GM23338 (cell line): ENCODE data around the gene SLC6A15. TPM values are rescaled to one million over a fixed set of nuclear protein-coding genes. Genes with fewer than 3 reads are reported as not detected.

Source experiments
- ATAC-seq: fragments of 200-7000 bp; cut with Tn5 transposase; 3 replicates; pipeline ENCODE4 v1.9.1; 2020
- DNase-seq: peaks from one replicate; pipeline ENCODE4 v3.0.0-alpha.2; 2015; ENCODE audit warnings: low spot score
- H2AFZ ChIP-seq: fragments of 200-600 bp; sonication (generic); 2 replicates; pipeline ENCODE4 v1.8.0; 2016; ENCODE audit warnings: antibody characterized with exemption, mild to moderate bottlenecking, moderate library complexity
- H3F3A ChIP-seq: fragments of 200-600 bp; sonication (generic); replicated peaks from 2 replicates; pipeline ENCODE4 v1.8.0; 2017; ENCODE audit warnings: antibody characterized with exemption, mixed run types, low read depth
- H3K27ac ChIP-seq: fragments of 200-600 bp; sonication (generic); 2 replicates; pipeline ENCODE4 v1.6.1; 2016; ENCODE audit warnings: low read depth
- H3K27me3 ChIP-seq: fragments of 200-600 bp; sonication (generic); 2 replicates; pipeline ENCODE4 v1.8.0; 2016; ENCODE audit warnings: mild to moderate bottlenecking, mixed run types, moderate library complexity; ENCODE audit not compliant: insufficient read depth
- H3K36me3 ChIP-seq: fragments of 200-600 bp; sonication (generic); 2 replicates; pipeline ENCODE4 v1.8.0; 2016; ENCODE audit warnings: mild to moderate bottlenecking; ENCODE audit not compliant: insufficient read depth
- H3K4me1 ChIP-seq: fragments of 200-600 bp; sonication (generic); 2 replicates; pipeline ENCODE4 v1.8.0; 2016; ENCODE audit warnings: mild to moderate bottlenecking, moderate library complexity; ENCODE audit not compliant: insufficient read depth
- H3K4me2 ChIP-seq: fragments of 200-600 bp; sonication (generic); 2 replicates; pipeline ENCODE4 v1.7.1; 2017; ENCODE audit warnings: mixed run types
- H3K4me3 ChIP-seq: fragments of 200-600 bp; sonication (generic); 2 replicates; pipeline ENCODE4 v1.6.1; 2016; ENCODE audit warnings: mixed run types
- H3K79me2 ChIP-seq: fragments of 200-600 bp; sonication (generic); replicated peaks from 2 replicates; pipeline ENCODE4 v1.8.0; 2017; ENCODE audit warnings: mild to moderate bottlenecking; ENCODE audit not compliant: insufficient read depth
- H3K9me2 ChIP-seq: fragments of 200-600 bp; sonication (generic); 2 replicates; pipeline ENCODE4 v1.8.0; 2017; ENCODE audit not compliant: insufficient read depth
- H4K20me1 ChIP-seq: fragments of 200-600 bp; sonication (generic); replicated peaks from 2 replicates; pipeline ENCODE4 v1.8.0; 2017; ENCODE audit warnings: mild to moderate bottlenecking; ENCODE audit not compliant: insufficient read depth
- H3K27ac Mint-ChIP-seq: 2 replicates; pipeline ENCODE4 v1.8.0; 2020; ENCODE audit warnings: inconsistent platforms, mild to moderate bottlenecking, moderate library complexity, mixed read lengths
- H3K27me3 Mint-ChIP-seq: 3 replicates; pipeline ENCODE4 v1.8.0; 2022; ENCODE audit warnings: low read depth, mild to moderate bottlenecking, moderate library complexity, mixed read lengths, inconsistent platforms; ENCODE audit not compliant: insufficient read depth, poor library complexity
- H3K36me3 Mint-ChIP-seq: 3 replicates; pipeline ENCODE4 v1.8.0; 2021; ENCODE audit warnings: low read depth, mild to moderate bottlenecking, inconsistent platforms, moderate library complexity, mixed read lengths
- H3K4me1 Mint-ChIP-seq: 3 replicates; pipeline ENCODE4 v1.8.0; 2020; ENCODE audit warnings: mild to moderate bottlenecking, inconsistent platforms, mixed read lengths
- H3K4me3 Mint-ChIP-seq: 3 replicates; pipeline ENCODE4 v1.8.0; 2021; ENCODE audit warnings: moderate library complexity, mild to moderate bottlenecking, inconsistent platforms, mixed read lengths
- H3K9me3 Mint-ChIP-seq: 3 replicates; pipeline ENCODE4 v1.8.0; 2020; ENCODE audit warnings: moderate library complexity, mild to moderate bottlenecking, inconsistent platforms, mixed read lengths
- CREB1 ChIP-seq: fragments of 250-450 bp; sonication (Bioruptor Pico); IDR thresholded peaks from 2 replicates; pipeline ENCODE4 v1.5.0; 2020; ENCODE audit warnings: low read depth, mild to moderate bottlenecking, moderate library complexity
- CTCF ChIP-seq, 2 experiments: fragments of 200-600 bp in 1 of 2; sonication (generic) in 1 of 2; conservative IDR thresholded peaks; 2 replicates each; pipeline versions ENCODE4 v1.5.1 to v1.6.1; 2016 to 2017; ENCODE audit warnings: antibody characterized with exemption in 2 of 2, low read depth in 2 of 2, mild to moderate bottlenecking in 2 of 2, moderate library complexity in 1 of 2
- ETS1 ChIP-seq: IDR thresholded peaks from 2 replicates; pipeline ENCODE4 v1.6.1; 2016; ENCODE audit warnings: antibody characterized with exemption
- EZH2 ChIP-seq: fragments of 200-600 bp; sonication (generic); IDR thresholded peaks from one replicate; pipeline ENCODE4 v1.8.0; 2017; ENCODE audit warnings: antibody characterized with exemption, mild to moderate bottlenecking, low read depth; ENCODE audit not compliant: unreplicated experiment
- EZH2phosphoT487 ChIP-seq: fragments of 200-600 bp; sonication (generic); IDR thresholded peaks from one replicate; pipeline ENCODE4 v1.8.1; 2018; ENCODE audit warnings: antibody characterized with exemption; ENCODE audit not compliant: unreplicated experiment
- NANOG ChIP-seq: IDR thresholded peaks from 2 replicates; pipeline ENCODE4 v1.6.1; 2016; ENCODE audit warnings: antibody characterized with exemption, borderline replicate concordance
- POLR2AphosphoS5 ChIP-seq: IDR thresholded peaks from 2 replicates; pipeline ENCODE4 v1.6.1; 2016; ENCODE audit warnings: antibody characterized with exemption, low read depth
- STAT1 ChIP-seq: IDR thresholded peaks from one replicate; pipeline ENCODE4 v1.6.1; 2016; ENCODE audit warnings: antibody characterized with exemption; ENCODE audit not compliant: unreplicated experiment
- ZNF114 ChIP-seq: fragments of 250-450 bp; sonication (Bioruptor Pico); IDR thresholded peaks from 2 replicates; pipeline ENCODE4 v1.5.0; 2020; ENCODE audit warnings: mild to moderate bottlenecking, moderate library complexity
- ZNF462 ChIP-seq: fragments of 250-450 bp; sonication (Bioruptor Pico); IDR thresholded peaks from 2 replicates; pipeline ENCODE4 v1.5.0; 2020; ENCODE audit warnings: mild to moderate bottlenecking, moderate library complexity
- polyA plus RNA-seq: library from polyadenylated mRNA; unstranded; fragments of >200 nt; fragmentation: Nextera tagmentation; extraction: Ambion mirVana; gene quantifications from 2 replicates; pipeline ENCODE4 v1.2.1, GENCODE V29; 2016
- total RNA-seq: library from RNA; depleted of rRNA; stranded (reverse); fragments of >200 nt; shearing (Covaris generic); gene quantifications from 2 replicates; pipeline ENCODE4 v1.2.3, GENCODE V29; 2014

Gene SLC6A15
- total and polyA plus RNA-seq, 2 experiments from 2014 or later = 12.1 to 27.9 TPM

GRCh38 chr12:84857525-84858208 lies 54.9 kb downstream of the SLC6A15 start (continued):
- no peak for TF ChIP-seq ZNF462 (CRISPR knock-in tag)
- no peak for TF ChIP-seq EZH2

- H3K36me3 ChIP-seq = no peaks in the 10 kb centered on the region
- H3K4me3 ChIP-seq = no peak overlapping the region
- no peaks in the 10 kb centered on the region for H3K79me2 ChIP-seq
- Mint-ChIP-seq H3K27ac (no peak overlapping the region), H3K36me3 (no peaks in the 10 kb centered on the region), H3K4me1 (peaks cover 5% of the 10 kb centered on the region; the same call in 1 of the 3 replicates), H3K9me3 (no peaks in the 10 kb centered on the region), H3K27me3 (peaks cover 6% of the 10 kb centered on the region), H3K4me3 (no peak overlapping the region)
- ATAC-seq = no peak
- no peaks in the 10 kb centered on the region for H3K4me1 ChIP-seq
- no peaks in the 10 kb centered on the region for H3K27me3 ChIP-seq
- H4K20me1 ChIP-seq = no peaks in the 10 kb centered on the region
- no peak overlapping the region for H2AFZ ChIP-seq
- H3K4me2 ChIP-seq = no peak overlapping the region
- DNase-seq = no peak
- no peaks in the 10 kb centered on the region for H3F3A ChIP-seq
- H3K27ac ChIP-seq = no peak overlapping the region
- no peaks in the 10 kb centered on the region for H3K9me2 ChIP-seq
- TF ChIP-seq NANOG (no peak), POLR2AphosphoS5 (no peak), EZH2phosphoT487 (no peak), ETS1 (no peak), STAT1 (no peak), ZNF114 (no peak), CREB1 (CRISPR knock-in tag) (no peak), CTCF (conservative IDR thresholded peaks at IDR 0.05; ENCODE audit: low read depth in 2 of 2) (no peak)
Measured at GRCh38 chr12:84856156-84856900, 56.3 kb downstream of the SLC6A15 start.
